ENCODE results near the gene NPY2R.

The NPY2R gene

DNA sequence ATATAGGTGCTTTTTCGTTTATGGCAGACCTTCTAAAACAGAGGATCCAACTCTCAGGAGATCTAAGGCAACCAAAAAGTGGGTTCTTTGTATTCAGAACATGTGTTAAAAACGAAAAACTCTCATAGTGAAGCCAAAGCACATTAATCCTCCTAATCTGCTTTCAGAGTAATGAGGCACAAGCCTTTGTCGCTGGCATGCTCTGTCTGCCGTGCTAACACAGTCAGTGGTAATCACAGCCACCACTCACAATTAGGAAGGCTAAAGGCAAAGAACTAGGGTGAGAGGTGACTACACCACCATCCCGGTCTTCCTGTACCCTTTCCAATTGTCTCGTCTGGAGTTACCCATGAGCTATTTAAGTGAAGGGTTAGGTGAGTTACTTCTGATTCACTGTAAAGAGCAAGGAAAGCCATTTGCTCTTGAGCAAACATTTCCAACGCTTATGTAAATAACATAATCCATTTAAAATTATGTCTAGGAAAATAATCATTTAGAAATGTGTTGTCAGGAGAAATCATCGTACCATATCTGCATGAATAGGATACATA is 40.7 kb downstream of the NPY2R start:
- DNase-seq = no peak

DNA sequence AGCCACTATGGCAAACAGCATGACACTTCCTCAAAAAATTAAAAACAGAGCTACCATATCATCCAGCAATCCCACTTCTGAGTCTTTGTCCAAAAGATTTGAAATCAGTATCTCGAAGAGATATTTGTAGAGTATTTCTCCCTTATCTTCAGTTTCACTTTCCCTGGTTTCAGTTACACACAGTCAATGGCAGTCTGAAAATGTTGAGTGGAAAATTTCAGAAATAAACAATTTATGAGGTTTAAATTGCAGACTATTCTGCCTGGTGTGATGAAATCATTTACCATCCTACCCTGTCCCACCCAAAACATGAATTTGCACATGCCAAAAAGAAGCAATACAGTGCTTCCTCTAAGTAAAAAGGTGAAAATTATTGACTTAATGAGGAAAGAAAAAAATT is 43.9 kb downstream of the NPY2R start:
- DNase-seq = no peak

DNA sequence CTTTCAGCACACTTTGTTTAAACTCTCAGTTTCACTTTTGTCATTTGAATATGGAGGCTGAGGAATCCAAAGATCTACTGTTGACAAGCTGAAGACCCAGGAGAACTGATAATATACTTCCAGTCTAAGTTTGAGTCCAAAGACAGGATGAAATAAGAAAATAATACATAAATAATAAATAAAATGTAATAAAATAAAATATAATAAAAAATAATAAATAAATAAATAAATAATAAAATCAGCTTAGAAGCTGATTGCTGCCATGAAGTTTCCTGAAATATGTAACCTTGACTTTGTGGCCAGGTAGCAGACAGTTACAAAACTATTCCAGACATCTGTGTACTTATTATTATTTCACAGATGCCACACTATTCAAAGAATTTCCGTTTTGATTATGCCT is 55.0 kb downstream of the NPY2R start:
- no peak for DNase-seq

DNA sequence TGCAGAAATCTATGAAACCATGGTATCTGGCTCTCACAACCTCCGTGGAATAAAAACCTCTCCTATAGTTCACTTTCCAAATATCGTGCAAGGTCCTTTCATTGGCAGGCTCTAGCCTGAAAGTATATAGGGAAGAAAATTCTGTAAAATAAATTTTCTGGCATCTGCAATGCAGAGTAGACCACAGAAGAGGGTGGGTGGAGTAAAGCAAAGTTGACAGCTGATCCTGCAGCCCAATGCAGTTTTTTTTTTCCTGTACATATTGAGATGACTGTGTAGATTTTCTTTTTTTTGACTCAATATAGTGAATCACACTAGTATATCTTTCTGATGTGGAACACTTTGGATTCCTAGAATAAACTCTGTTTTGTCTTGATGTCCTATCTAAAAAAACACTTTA is 56.7 kb downstream of the NPY2R start:
- DNase-seq = no peak
